ENCODE results near the gene TET1.
A peak's percentile ranks its signal among the peaks of the same experiment; 100 is the strongest.
"Not testable (repeated sequence)": the region's sequence is repeated elsewhere in the genome, so short reads cannot be mapped to it uniquely, and the experiment has no call there.

The TET1 gene

GRCh38 chr10:68720793-68721672 is 160.9 kb downstream of the TET1 start, which contains the start of gene CCAR1:
Gene CCAR1 (plus strand): TSS chr10:68721239. CDS start chr10:68722505, 1,266 bp downstream.
- peak; percentile 97 for DNase-seq

GRCh38 chr10:68721673-68722335 is 161.7 kb downstream of the TET1 start:
- no peak for DNase-seq

- DNase-seq, result no peak
Observed at GRCh38 chr10:68725016-68725415, 164.9 kb downstream of the TET1 start.

- DNase-seq, result no peak
Observed at GRCh38 chr10:68727146-68727545, 167.0 kb downstream of the TET1 start.

GRCh38 chr10:68732651-68733050 is 172.5 kb downstream of the TET1 start:
- DNase-seq, result no peak

GRCh38 chr10:68734349-68734748 is 174.2 kb downstream of the TET1 start:
- DNase-seq, result no peak

GRCh38 chr10:68735119-68735518 is 175.0 kb downstream of the TET1 start:
- DNase-seq, result no peak

GRCh38 chr10:68735739-68736138 is 175.6 kb downstream of the TET1 start:
- not testable (repeated sequence) for DNase-seq

GRCh38 chr10:68740676-68741075 is 180.5 kb downstream of the TET1 start:
- not testable (repeated sequence) for DNase-seq

GRCh38 chr10:68742397-68742796 is 182.3 kb downstream of the TET1 start:
- no peak for DNase-seq
